H1 (cell line): ENCODE data around the gene BBIP1. TPM values are rescaled to one million over a fixed set of nuclear protein-coding genes. Genes with fewer than 3 reads are reported as not detected.

Experiments used
- EP300 ChIP-seq, 2 experiments: IDR thresholded peaks; 1 replicate in 1 of 2; 2 replicates in 1 of 2; pipeline ENCODE4 v1.6.1; 2011 to 2012; ENCODE audit warnings: low read depth in 2 of 2, low read length in 2 of 2, mild to moderate bottlenecking in 2 of 2, borderline replicate concordance in 1 of 2, inconsistent platforms in 1 of 2, moderate library complexity in 1 of 2
- polyA plus RNA-seq, 7 experiments: library from polyadenylated mRNA; depleted of rRNA in 3 of 7; stranded (reverse) in 5 of 7; unstranded in 2 of 7; fragments of >200 nt in 5 of 7; fragments of 200-250 nt in 2 of 7; gene quantifications; 1 replicate in 5 of 7; 2 replicates in 1 of 7; 4 replicates in 1 of 7; pipeline versions ENCODE4 v1.2.1 to v1.2.3, GENCODE V29; 2011 to 2013; ENCODE audit warnings: missing spikeins in 2 of 7, mixed read lengths in 2 of 7
- total RNA-seq: library from RNA; stranded (reverse); fragmentation: NEBNext Ultra II Directional; extraction: Animal tissue kit (Norgen Biotek cat#: 25700); gene quantifications from 2 replicates; pipeline ENCODE4 v1.2.1, GENCODE V29; 2021

BBIP1 gene
- total and polyA plus RNA-seq, 2 of the 8 experiments (the other 6 are each of a cell fraction or from before 2014, with no cell fraction given): 8.8 to 19.6 TPM

GRCh38 chr10:110861930-110862649 is 56.9 kb downstream of the BBIP1 start (continued):
- TF ChIP-seq EP300 (IDR thresholded peaks at IDR 0.05; ENCODE audit: borderline replicate concordance in 1 of 2, low read depth in 2 of 2, low read length in 2 of 2): no peak
